CD1c-positive myeloid dendritic cell (primary cell): ENCODE data around the gene NLRP9.

Experiments
- DNase-seq: peaks from one replicate; pipeline ENCODE4 v3.0.0-alpha.2; 2016; ENCODE audit errors: extremely low spot score

Gene NLRP9

GRCh38 chr19:55704494-55705245 lies 33.5 kb downstream of the NLRP9 start:
- DNase-seq, result no peak

DNA sequence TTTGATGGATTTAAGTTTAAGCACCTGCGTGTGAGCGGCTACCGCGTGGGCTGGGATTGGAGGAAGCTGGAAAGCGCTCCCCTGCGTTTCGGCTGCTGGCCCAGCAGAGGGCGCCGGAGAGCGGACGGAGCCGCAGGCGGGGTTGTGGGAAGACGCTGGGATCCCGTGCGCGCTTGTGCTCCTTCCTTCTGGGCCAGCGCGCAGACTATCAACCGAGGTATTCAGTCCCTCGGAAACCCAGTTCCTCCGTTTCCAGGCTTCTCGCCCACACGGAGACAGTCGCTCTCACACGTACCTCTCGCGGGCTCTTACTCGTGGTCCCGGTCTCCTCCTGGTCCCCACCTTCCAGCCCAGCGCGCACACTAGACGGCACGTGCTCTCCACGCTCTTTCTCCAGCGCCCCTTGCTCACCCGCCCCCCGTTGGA lies 34.4 kb downstream of the NLRP9 start:
- DNase-seq, result peak; percentile 70

GRCh38 chr19:55702131-55702627 lies 36.0 kb downstream of the NLRP9 start:
- DNase-seq, result no peak

- no peak for DNase-seq
Observed at GRCh38 chr19:55700813-55701212, 37.4 kb downstream of the NLRP9 start.

- no peak for DNase-seq
Observed at GRCh38 chr19:55699221-55699620, 39.0 kb downstream of the NLRP9 start.

- DNase-seq, result no peak
Observed at GRCh38 chr19:55698256-55698655, 39.9 kb downstream of the NLRP9 start.

GRCh38 chr19:55697698-55698097 lies 40.5 kb downstream of the NLRP9 start:
- no peak for DNase-seq

- DNase-seq, result no peak
Observed at GRCh38 chr19:55697069-55697440, 41.1 kb downstream of the NLRP9 start.

DNA sequence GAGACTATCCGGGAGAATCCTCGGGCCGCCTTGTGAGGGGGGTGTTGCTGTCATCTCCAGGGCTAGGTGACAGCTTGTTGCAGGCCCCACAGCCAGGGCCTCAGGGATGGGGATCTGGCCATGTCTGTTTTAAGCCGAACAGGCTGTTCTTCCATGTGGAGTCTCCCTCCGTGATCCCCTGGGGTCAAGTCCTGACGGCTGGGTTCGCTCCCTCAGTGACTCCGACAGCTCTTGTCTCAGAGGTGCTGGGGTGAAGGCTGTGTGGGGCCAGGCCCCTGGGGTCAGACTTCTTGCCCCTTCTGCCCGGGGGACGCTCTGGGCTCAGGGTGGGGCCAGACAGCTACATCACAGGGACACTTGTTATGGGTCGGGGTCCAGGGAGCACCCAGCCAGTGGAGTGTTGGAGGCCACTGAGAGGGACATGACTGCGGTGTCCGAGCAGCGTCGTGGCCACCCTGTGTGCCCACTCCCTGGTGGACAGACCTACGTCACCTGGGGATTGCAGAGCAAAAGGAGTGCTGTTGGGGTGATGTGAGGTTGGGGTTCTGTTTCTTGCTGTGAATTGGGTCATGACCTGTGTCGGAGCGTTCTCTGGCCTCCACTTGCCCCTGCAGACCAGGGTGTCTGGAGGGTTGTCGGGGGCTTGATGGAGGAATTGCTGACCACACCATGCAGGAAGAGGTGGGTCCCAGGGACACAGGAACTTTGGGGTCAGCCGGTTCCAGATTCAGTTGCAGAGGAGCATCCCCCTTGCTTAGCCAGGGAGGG lies 41.7 kb downstream of the NLRP9 start:
- no peak for DNase-seq

DNA sequence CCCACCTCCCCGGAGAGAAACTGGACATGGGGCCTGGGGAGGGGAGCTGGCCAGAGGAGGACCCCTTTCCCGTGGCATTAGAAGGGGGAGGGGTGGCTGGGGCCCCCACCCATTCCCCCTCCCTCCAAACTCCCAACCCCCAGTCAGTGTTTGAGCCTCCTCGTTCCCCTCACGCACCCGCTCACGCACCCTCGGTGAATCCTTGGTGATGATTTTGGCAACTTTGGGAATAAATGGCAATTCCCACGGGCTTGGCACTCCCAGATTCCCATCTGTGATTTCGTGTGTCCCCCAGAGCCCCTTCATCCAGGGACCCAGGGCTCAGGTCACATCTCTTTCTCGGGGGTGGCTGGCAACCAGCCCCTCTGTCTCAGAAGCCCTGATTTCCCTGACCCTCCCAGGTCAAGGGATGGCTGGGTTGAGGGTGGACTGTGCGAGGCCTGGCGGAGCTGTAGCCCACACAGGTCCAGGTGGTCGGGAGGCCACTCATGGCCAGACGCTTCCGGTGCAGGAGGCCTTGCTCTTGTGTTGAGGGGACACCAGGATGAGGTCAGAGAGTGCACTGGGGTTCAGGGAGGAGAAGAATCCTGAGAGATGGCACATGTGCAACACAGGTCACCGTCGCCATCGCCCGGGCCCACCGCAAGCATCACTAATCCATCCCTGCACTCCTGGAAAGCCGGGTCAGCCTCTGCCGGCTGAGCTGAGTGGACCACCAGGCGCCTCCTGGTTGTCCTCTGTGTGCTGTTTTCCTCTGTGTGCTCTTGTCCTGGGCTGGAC lies 42.5 kb downstream of the NLRP9 start:
- DNase-seq, result no peak

- no peak for DNase-seq
Observed at GRCh38 chr19:55694656-55695491, 43.3 kb downstream of the NLRP9 start.

GRCh38 chr19:55694241-55694655 lies 44.0 kb downstream of the NLRP9 start:
- DNase-seq, result no peak

DNA sequence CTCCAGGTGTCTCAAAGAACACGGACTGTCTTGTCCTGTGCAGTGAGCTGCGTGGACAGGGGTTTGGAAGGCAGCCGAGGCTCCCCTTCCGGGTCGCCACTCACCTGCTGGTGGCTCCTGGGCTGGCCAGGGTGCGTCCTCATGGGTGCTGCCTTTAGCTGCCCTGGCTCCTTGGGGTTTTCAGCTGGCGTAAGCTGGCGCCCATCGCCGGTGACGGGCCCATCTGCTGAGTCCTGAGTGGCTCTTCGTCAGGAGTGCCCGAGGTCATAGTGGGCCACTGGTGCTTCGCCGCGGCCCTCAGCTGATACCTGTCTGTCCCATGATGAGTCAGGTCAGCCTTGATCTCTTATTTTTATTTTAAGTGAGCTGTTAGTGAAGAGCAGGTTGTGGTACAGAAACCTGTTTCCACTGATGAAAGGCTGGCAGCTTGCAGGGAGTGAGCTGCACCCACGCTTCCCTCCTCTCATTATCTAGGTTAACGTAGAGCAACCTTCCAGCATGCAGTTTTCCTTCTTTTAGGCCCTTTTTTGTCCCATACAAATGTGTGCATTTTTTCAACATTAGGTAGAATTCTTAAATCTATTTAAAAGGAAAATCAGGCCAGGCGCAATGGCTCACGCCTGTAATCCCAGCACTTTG lies 44.7 kb downstream of the NLRP9 start:
- DNase-seq, result no peak

DNA sequence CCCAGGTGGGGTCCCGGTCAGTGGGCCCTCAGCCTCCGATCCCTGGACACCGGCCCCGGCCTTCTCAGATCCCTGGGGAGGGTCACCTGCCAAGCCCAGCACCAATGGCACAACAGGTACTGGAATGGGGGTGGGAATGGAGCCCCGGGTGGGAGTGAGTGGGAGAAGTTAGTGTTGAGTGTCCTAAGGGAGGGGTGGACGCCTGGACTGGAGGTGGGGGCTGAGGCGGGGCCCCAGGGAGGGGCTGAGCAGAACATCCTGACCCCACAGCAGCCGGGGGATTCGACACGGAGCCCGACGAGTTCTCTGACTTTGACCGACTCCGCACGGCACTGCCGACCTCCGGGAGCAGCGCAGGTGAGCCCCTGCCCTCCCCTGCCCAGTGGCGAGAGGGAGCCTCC lies 45.5 kb downstream of the NLRP9 start:
- no peak for DNase-seq

DNA sequence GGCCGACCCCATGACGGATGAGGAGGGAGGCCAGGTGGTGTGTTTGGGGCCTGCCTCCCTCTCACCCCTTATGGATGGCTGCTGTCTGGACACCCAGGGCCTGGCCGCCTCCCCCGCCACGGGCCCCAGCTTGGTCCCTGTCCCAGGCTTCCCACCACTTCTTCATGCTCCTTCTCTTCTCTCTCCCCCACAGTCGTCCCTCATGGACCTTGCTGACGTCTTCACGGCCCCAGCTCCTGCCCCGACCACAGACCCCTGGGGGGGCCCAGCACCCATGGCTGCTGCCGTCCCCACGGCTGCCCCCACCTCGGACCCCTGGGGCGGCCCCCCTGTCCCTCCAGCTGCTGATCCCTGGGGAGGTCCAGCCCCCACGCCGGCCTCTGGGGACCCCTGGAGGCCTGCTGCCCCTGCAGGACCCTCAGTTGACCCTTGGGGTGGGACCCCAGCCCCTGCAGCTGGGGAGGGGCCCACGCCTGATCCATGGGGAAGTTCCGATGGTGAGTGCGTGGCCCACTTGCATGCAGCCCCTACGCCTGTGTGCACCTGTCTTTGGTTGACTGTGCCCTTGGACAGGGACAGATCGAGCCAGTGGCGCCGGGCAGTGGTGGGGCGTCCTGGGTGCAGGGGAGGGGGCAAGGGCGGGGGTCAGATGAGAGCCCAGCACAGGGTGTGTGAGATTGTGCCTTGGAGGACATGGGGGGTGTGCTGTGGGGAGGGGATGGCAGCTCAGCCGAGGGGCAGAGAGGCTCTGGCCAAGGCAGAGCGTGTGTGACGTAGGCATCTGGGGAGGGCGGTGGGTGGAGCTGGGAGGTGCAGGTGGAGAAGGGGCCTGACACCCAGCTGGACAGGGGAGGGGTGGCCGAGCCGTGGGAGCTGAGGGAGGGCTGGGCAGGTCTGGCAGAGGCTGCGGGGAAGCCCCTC lies 46.4 kb downstream of the NLRP9 start:
- DNase-seq, result no peak

GRCh38 chr19:55690769-55691545 lies 47.2 kb downstream of the NLRP9 start:
- DNase-seq, result no peak

- DNase-seq, result no peak
Observed at GRCh38 chr19:55690109-55690768, 48.0 kb downstream of the NLRP9 start.

- no peak for DNase-seq
Observed at GRCh38 chr19:55689411-55690108, 48.6 kb downstream of the NLRP9 start.
